Activated CD4-positive, alpha-beta memory T cell treated with anti-CD3 and anti-CD28 coated beads for 36 hours (primary cell): Measurements from ENCODE around the gene XYLT2. TPM values are rescaled to one million over a fixed set of nuclear protein-coding genes. Genes with fewer than 3 reads are reported as not detected.

Experiments
- total RNA-seq, 2 experiments: library from RNA; stranded (reverse); gene quantifications; one replicate each; pipeline ENCODE4 v1.2.3, GENCODE V29; 2021

Gene XYLT2
- total RNA-seq, 2 experiments from 2014 or later, result 41.3 to 43.3 TPM

Other genes with a start within 250 kb of the XYLT2 start
- gene SAMD14, start 216.0 kb upstream of the XYLT2 start, total RNA-seq, result 1 to 10 TPM; 3.4 to 3.7 TPM
- gene PPP1R9B, start 195.4 kb upstream of the XYLT2 start, total RNA-seq, result 10 to 100 TPM; 84.3 to 86.1 TPM
- gene SGCA, start 180.1 kb upstream of the XYLT2 start, total RNA-seq, result under 1 TPM in 1 of 2 experiments, not detected in 1; 0.59 TPM
- 1 to 10 TPM; 2.3 to 3.7 TPM for gene COL1A1, start 144.5 kb upstream of the XYLT2 start, total RNA-seq
- gene TMEM92, start 71.7 kb upstream of the XYLT2 start, total RNA-seq, result under 1 TPM in 1 of 2 experiments, not detected in 1; 0.07 TPM
- gene MRPL27, start 27.1 kb downstream of the XYLT2 start, total RNA-seq, result 10 to 100 TPM; 53.9 to 64.5 TPM
- gene EME1, start 27.1 kb downstream of the XYLT2 start, total RNA-seq, result 10 to 100 TPM; 47.7 to 48.1 TPM
- 10 to 100 TPM; 77.1 to 78.8 TPM for gene LRRC59, start 51.4 kb downstream of the XYLT2 start, total RNA-seq
- gene ACSF2, start 80.1 kb downstream of the XYLT2 start, total RNA-seq, result 10 to 100 TPM; 20.1 to 23.6 TPM
- not detected for gene CHAD, start 122.8 kb downstream of the XYLT2 start, total RNA-seq
- gene RSAD1, start 132.7 kb downstream of the XYLT2 start, total RNA-seq, result 10 to 100 TPM; 31.9 to 37.2 TPM
- 1 to 10 TPM; 8.1 to 8.5 TPM for gene MYCBPAP, start 162.3 kb downstream of the XYLT2 start, total RNA-seq
- gene EPN3, start 186.6 kb downstream of the XYLT2 start, total RNA-seq, result not detected
- 10 to 100 TPM; 22.8 to 23.4 TPM for gene SPATA20, start 201.0 kb downstream of the XYLT2 start, total RNA-seq
- gene CACNA1G, start 214.6 kb downstream of the XYLT2 start, total RNA-seq, result under 1 TPM in 1 of 2 experiments, not detected in 1; 0.05 TPM